IMR-90 (cell line): ENCODE data around the gene LEKR1. TPM values are rescaled to one million over a fixed set of nuclear protein-coding genes. Genes with fewer than 3 reads are reported as not detected.
A peak's percentile ranks its signal among the peaks of the same experiment; 100 is the strongest.

Source experiments
- ATAC-seq: fragments of 200-7000 bp; cut with Tn5 transposase; 2 replicates; pipeline ENCODE4 v1.9.1; 2020; ENCODE audit warnings: low read depth, mild to moderate bottlenecking, moderate library complexity
- BruUV-seq: library from RNA; stranded (reverse); fragments of 400-500 nt; replicated peaks from 2 replicates; lab custom pipeline; 2021; lab: Mats Ljungman, UMichigan
- CTCF ChIA-PET: fragments of 300-600 bp; formaldehyde crosslinking; extraction: SDS; loops from one replicate; lab custom pipeline; 2021; ENCODE audit warnings: antibody characterized with exemption; lab: Yijun Ruan, JAX
- POLR2A ChIA-PET: fragments of 300-600 bp; sonication (Branson Sonifier 250); formaldehyde crosslinking; loops from one replicate; lab custom pipeline; 2022; ENCODE audit warnings: antibody characterized with exemption; ENCODE audit not compliant: unreplicated experiment; lab: Charles Lee
- DNase-seq: peaks from one replicate; pipeline ENCODE4 v3.0.0; 2013
- H2AFZ ChIP-seq: replicated peaks from 2 replicates; pipeline ENCODE3; 2013; ENCODE audit warnings: low read length, mild to moderate bottlenecking; ENCODE audit not compliant: poor library complexity
- H2AK5ac ChIP-seq: 2 replicates; pipeline ENCODE4 v1.6.1; 2013; ENCODE audit warnings: low read depth, low read length, inconsistent platforms
- H2AK9ac ChIP-seq: replicated peaks from 2 replicates; pipeline ENCODE3; 2013; ENCODE audit warnings: mild to moderate bottlenecking, low read depth, low read length, moderate library complexity; ENCODE audit not compliant: poor library complexity
- H2BK120ac ChIP-seq: 2 replicates; pipeline ENCODE4 v1.6.1; 2013; ENCODE audit warnings: low read depth, low read length, inconsistent platforms
- H2BK15ac ChIP-seq: 3 replicates; pipeline ENCODE4 v1.6.1; 2013; ENCODE audit warnings: low read depth, low read length, inconsistent platforms
- H2BK20ac ChIP-seq: 2 replicates; pipeline ENCODE4 v1.6.1; 2013; ENCODE audit warnings: low read depth, mild to moderate bottlenecking, inconsistent platforms, low read length, moderate library complexity
- H2BK5ac ChIP-seq: 2 replicates; pipeline ENCODE4 v1.6.1; 2013; ENCODE audit warnings: mild to moderate bottlenecking, low read depth, low read length, inconsistent platforms; ENCODE audit not compliant: poor library complexity, severe bottlenecking
- H3K14ac ChIP-seq: replicated peaks from 2 replicates; pipeline ENCODE4 v1.6.1; 2013; ENCODE audit warnings: low read depth, low read length, inconsistent platforms
- H3K18ac ChIP-seq: 2 replicates; pipeline ENCODE4 v1.6.1; 2013; ENCODE audit warnings: low read depth, low read length, control low read depth
- H3K23ac ChIP-seq: 2 replicates; pipeline ENCODE4 v1.6.1; 2013; ENCODE audit warnings: low read depth, low read length, inconsistent platforms
- H3K27ac ChIP-seq: 2 replicates; pipeline ENCODE4 v1.5.1; 2013; ENCODE audit warnings: mild to moderate bottlenecking, control low read depth, low read length; ENCODE audit not compliant: insufficient read depth
- H3K27me3 ChIP-seq: 2 replicates; pipeline ENCODE4 v1.6.1; 2013; ENCODE audit warnings: low read length; ENCODE audit not compliant: control insufficient read depth, insufficient read depth
- H3K36me3 ChIP-seq: 2 replicates; pipeline ENCODE4 v1.6.1; 2013; ENCODE audit warnings: low read length, mixed read lengths; ENCODE audit not compliant: control insufficient read depth, insufficient read depth
- H3K4ac ChIP-seq: 2 replicates; pipeline ENCODE4 v1.6.1; 2013; ENCODE audit warnings: low read depth, low read length, inconsistent platforms
- H3K4me1 ChIP-seq: 2 replicates; pipeline ENCODE4 v1.6.1; 2013; ENCODE audit warnings: low read length, mixed read lengths; ENCODE audit not compliant: control insufficient read depth, insufficient read depth
- H3K4me2 ChIP-seq: 2 replicates; pipeline ENCODE4 v1.6.1; 2013; ENCODE audit warnings: low read depth, mild to moderate bottlenecking, control low read depth, low read length, moderate library complexity
- H3K4me3 ChIP-seq: 2 replicates; pipeline ENCODE4 v1.5.1; 2013; ENCODE audit warnings: low read depth, mild to moderate bottlenecking, control low read depth, low read length, moderate library complexity; ENCODE audit not compliant: insufficient read depth
- H3K56ac ChIP-seq: 2 replicates; pipeline ENCODE4 v1.6.1; 2013; ENCODE audit warnings: low read length, inconsistent platforms; ENCODE audit not compliant: insufficient read depth; ENCODE audit errors: extremely low read depth
- H3K79me1 ChIP-seq, 2 experiments: 2 replicates each; pipeline ENCODE4 v1.6.1; 2013; ENCODE audit warnings: low read length in 2 of 2, inconsistent platforms in 1 of 2, low read depth in 1 of 2
- H3K9ac ChIP-seq: 2 replicates; pipeline ENCODE4 v1.6.1; 2013; ENCODE audit warnings: low read depth, low read length, control low read depth
- H3K9me1 ChIP-seq: 2 replicates; pipeline ENCODE4 v1.6.1; 2013; ENCODE audit warnings: low read length, inconsistent platforms; ENCODE audit not compliant: insufficient read depth
- H3K9me3 ChIP-seq: 2 replicates; pipeline ENCODE4 v1.6.1; 2013; ENCODE audit warnings: low read length; ENCODE audit not compliant: control insufficient read depth, insufficient read depth
- H4K20me1 ChIP-seq: 2 replicates; pipeline ENCODE4 v1.6.1; 2013; ENCODE audit warnings: low read length, inconsistent platforms; ENCODE audit not compliant: insufficient read depth
- H4K5ac ChIP-seq: 2 replicates; pipeline ENCODE4 v1.6.1; 2013; ENCODE audit warnings: mild to moderate bottlenecking, low read depth, low read length, control low read depth
- H4K8ac ChIP-seq, 2 experiments: 2 replicates each; pipeline ENCODE4 v1.6.1; 2013; ENCODE audit warnings: low read depth in 2 of 2, low read length in 2 of 2, control low read depth in 1 of 2, inconsistent platforms in 1 of 2
- H4K91ac ChIP-seq: 2 replicates; pipeline ENCODE4 v1.6.1; 2013; ENCODE audit warnings: low read depth, low read length, inconsistent platforms; ENCODE audit not compliant: insufficient read depth
- CEBPB ChIP-seq: IDR thresholded peaks from 2 replicates; pipeline ENCODE4 v1.6.1; 2012; ENCODE audit warnings: low read depth, low read length, improper control_type of control experiment
- CHD1 ChIP-seq: IDR thresholded peaks from 2 replicates; pipeline ENCODE4 v1.6.1; 2012; ENCODE audit warnings: low read depth, low read length, improper control_type of control experiment
- CTCF ChIP-seq: conservative IDR thresholded peaks from 2 replicates; pipeline ENCODE4 v1.5.1; 2012; ENCODE audit warnings: mild to moderate bottlenecking, low read depth, low read length, improper control_type of control experiment
- FOS ChIP-seq: fragments of 150-350 bp; IDR thresholded peaks from 2 replicates; pipeline ENCODE4 v1.6.1; 2016; ENCODE audit warnings: low read depth, low read length
- MAZ ChIP-seq: IDR thresholded peaks from 2 replicates; pipeline ENCODE4 v1.6.1; 2012; ENCODE audit warnings: low read depth, mild to moderate bottlenecking, low read length, improper control_type of control experiment, moderate library complexity, borderline replicate concordance
- MXI1 ChIP-seq: IDR thresholded peaks from 2 replicates; pipeline ENCODE4 v1.6.1; 2012; ENCODE audit warnings: low read depth, mild to moderate bottlenecking, low read length, moderate library complexity, borderline replicate concordance
- RAD21 ChIP-seq: IDR thresholded peaks from 2 replicates; pipeline ENCODE4 v1.6.1; 2012; ENCODE audit warnings: low read length, improper control_type of control experiment
- RCOR1 ChIP-seq: IDR thresholded peaks from 2 replicates; pipeline ENCODE4 v1.6.1; 2012; ENCODE audit warnings: mild to moderate bottlenecking, low read length, improper control_type of control experiment; ENCODE audit not compliant: insufficient replicate concordance
- SMC3 ChIP-seq: fragments of 150-350 bp; IDR thresholded peaks from 2 replicates; pipeline ENCODE4 v1.6.1; 2016; ENCODE audit warnings: low read depth, mild to moderate bottlenecking, antibody characterized with exemption, low read length, moderate library complexity
- WGBS, 2 experiments: methylation state at CpG; one replicate each; pipeline versions ENCODE4 v1.1.5 to v1.1.7; 2013; ENCODE audit warnings: missing lambda C conversion rate in 2 of 2; ENCODE audit not compliant: insufficient read length in 1 of 2; ENCODE audit errors: extremely low coverage in 2 of 2; 5-methylcytosine and 5-hydroxymethylcytosine counted together
- dilution Hi-C: fragments of 300-500 bp; cut with HindIII; formaldehyde crosslinking; loops from one replicate; pipeline ENCODE4 v1.14.3; 2018; ENCODE audit warnings: low sequenced_read_pairs; ENCODE audit not compliant: unreplicated experiment
- in situ Hi-C: fragments of 300-500 bp; cut with MboI; formaldehyde crosslinking; loops from 3 replicates; pipeline ENCODE4 v1.14.3; 2019; ENCODE audit warnings: low sequenced_read_pairs, inconsistent platforms, mixed read lengths
- intact Hi-C: fragments of 100-400 bp; cut with micrococcal nuclease; formaldehyde crosslinking; loops from 2 replicates; pipeline ENCODE4 v1.10.0; 2022
- polyA plus RNA-seq, 3 experiments: library from polyadenylated mRNA; depleted of rRNA; stranded (reverse); fragments of >200 nt; gene quantifications; 2 replicates each; pipeline ENCODE4 v1.2.3, GENCODE V29; 2012; ENCODE audit warnings: low replicate concordance in 1 of 3
- total RNA-seq: library from RNA; depleted of rRNA; stranded (reverse); fragments of >200 nt; gene quantifications from 2 replicates; pipeline ENCODE4 v1.2.3, GENCODE V29; 2012

The LEKR1 gene
- total and polyA plus RNA-seq, 2 of the 4 experiments (the other 2 are of a cell fraction), result 0.19 to 0.36 TPM

DNA sequence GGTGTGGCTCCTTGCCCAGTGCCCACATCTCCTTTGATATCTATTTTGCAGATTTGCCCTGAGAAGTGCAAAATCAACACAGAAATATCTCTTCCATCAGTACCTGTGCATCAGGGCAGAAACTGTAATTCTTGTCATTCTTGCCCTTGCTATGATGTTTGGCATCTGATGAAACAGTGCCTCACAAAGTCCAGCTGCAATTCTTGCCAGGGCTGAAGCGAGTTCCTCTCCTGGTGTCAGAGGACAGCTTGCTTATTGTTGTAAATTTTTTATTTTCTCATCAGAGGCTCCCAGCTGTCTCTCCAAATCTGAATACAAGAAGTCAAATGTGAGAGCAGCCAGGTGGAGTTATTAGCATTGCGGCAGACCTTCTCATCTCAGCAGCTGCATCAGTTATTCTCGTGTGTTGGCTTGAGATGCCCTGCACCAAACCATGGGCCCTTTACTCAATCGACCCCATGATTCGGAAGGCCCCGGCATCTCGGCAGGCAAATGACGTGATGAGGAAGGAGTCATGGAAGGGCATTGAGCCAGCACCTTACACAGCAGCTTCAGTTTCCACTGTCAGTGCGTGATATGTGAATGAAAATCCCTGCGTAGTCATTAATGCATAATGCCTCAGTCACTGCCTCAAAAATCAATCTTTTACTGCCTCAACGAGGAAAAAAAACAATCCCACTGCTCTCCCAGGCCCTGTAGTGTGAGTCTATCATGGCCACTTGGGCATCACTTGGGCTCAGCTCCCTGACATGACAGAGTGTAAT is 240.4 kb downstream of the LEKR1 start (continued):
- no peak for TF ChIP-seq SMC3
- peak; percentile 84 for TF ChIP-seq FOS

GRCh38 chr3:157067114-157067513 is 241.0 kb downstream of the LEKR1 start:
- dilution Hi-C loops, result no loop called here
- intact Hi-C loops, result no loop called here
- TF ChIP-seq MAZ (no peak), CTCF (0 out of 2 replicates have a peak, but pooled peaks have one; percentile 1), CHD1 (no peak), RCOR1 (no peak), RAD21 (no peak), CEBPB (no peak), MXI1 (no peak)
- no CpG with 5 or more reads among the region's 3 CpGs for WGBS, 2 experiments
- ATAC-seq (no peak), DNase-seq (no peak)
- no TSS peak for BruUV-seq
- no peak overlapping the region for H3K9ac ChIP-seq
- no peak overlapping the region for H3K23ac ChIP-seq
- H2AFZ ChIP-seq, result peak overlapping the region; percentile 80
- no peak overlapping the region for H2BK20ac ChIP-seq
- H3K4me2 ChIP-seq, result peak overlapping the region; percentile 48
- H3K18ac ChIP-seq, result peak overlapping the region; percentile 4; the same call in 1 of the 2 replicates
- H2BK15ac ChIP-seq, result no peak overlapping the region
- peak overlapping the region; percentile 5 for H2AK5ac ChIP-seq
- H3K9me3 ChIP-seq, result no peaks in the 10 kb centered on the region
- no peaks in the 10 kb centered on the region for H3K79me1 ChIP-seq
- peaks cover 12% of the 10 kb centered on the region for H3K4me1 ChIP-seq
- H4K91ac ChIP-seq, result 0 out of 2 replicates have a peak overlapping the region, but pooled peaks have one; percentile 9
- peak overlapping the region; percentile 7 for H2AK9ac ChIP-seq
- peak overlapping the region; percentile 39 for H3K4ac ChIP-seq
- peak overlapping the region; percentile 27; the same call in 1 of the 2 replicates for H3K56ac ChIP-seq
- peaks cover 12% of the 10 kb centered on the region; the same call in 1 of the 2 replicates for H3K9me1 ChIP-seq
- no peak overlapping the region for H2BK5ac ChIP-seq
- H4K20me1 ChIP-seq, result no peaks in the 10 kb centered on the region
- no peaks in the 10 kb centered on the region for H3K27me3 ChIP-seq
- H4K5ac ChIP-seq, result peak overlapping the region; percentile 35
- H3K14ac ChIP-seq, result peak overlapping the region; percentile 1
- ChIA-PET POLR2A (no interaction called here), CTCF (interaction anchor here (1.2 kb wide), 1 partner anchor 16 kb away, joined by 3 read pairs; no protein-coding TSS in a partner anchor)
- in situ Hi-C loops, result no loop called here
- H4K8ac ChIP-seq, result peak overlapping the region; percentile 14 to 49; a peak in 2 of 4 replicates
- peak overlapping the region; percentile 5; the same call in 1 of the 2 replicates for H3K27ac ChIP-seq
- no peak overlapping the region for H3K4me3 ChIP-seq
- H3K36me3 ChIP-seq, result no peaks in the 10 kb centered on the region
- H2BK120ac ChIP-seq, result peak overlapping the region; percentile 45; the same call in 1 of the 2 replicates
